ENCODE results near the gene CARMIL3. TPM values are rescaled to one million over a fixed set of nuclear protein-coding genes. Genes with fewer than 3 reads are reported as not detected.
A peak's percentile ranks its signal among the peaks of the same experiment; 100 is the strongest.
"Not testable (repeated sequence)": the region's sequence is repeated elsewhere in the genome, so short reads cannot be mapped to it uniquely, and the experiment has no call there.

CARMIL3 gene
- total and polyA plus RNA-seq, 8 donors = 1.0 to 2.3 (median 1.4) TPM

DNA sequence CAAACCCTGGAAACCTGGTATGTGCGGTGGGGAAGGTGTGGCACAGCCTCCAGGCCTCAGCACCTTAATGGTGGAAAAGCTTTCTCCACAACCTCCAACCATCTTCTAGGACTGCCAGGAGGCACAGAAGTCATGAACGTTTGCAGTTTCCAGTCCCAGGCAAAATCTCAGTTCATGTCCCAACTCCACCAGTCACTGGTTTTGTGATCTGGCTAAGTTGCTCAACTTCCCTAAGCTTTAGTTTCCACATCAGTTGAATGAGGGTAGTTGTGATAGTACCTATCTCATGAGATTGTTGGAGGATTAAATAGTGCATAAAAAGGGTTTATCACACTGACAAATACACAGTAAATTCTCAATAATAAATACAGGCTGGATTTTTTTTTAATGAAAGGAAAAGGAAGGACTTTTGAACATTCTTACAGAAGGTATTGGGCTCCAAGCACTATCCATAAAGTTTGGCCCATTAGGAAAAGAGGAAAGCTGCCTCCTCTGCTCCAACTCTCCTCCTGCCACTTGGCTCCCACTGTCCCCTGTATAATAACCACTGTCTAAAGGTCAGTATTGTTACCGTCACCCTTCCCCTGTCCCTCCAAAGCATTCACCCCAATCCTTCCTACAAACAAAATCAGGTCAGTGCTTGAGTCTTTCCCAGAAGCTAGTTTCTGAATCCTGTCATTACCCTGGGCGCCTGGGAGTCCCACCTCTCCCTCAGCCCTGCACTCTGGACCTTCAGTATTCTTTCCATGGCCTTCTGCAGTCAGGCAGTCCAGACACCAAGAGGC is 48.6 kb downstream of the CARMIL3 start:
- ATAC-seq = no peak
- H3K27me3 ChIP-seq = no peaks in the 10 kb centered on the region
- no peaks in the 10 kb centered on the region for H3K9me3 ChIP-seq
- H3K4me3 ChIP-seq = no peak overlapping the region
- peaks cover 0 to 25% of the 10 kb centered on the region in 2 donors for H3K4me1 ChIP-seq
- intact Hi-C loops (cut with DNase I) = no loop called here
- no peak overlapping the region for H3K27ac ChIP-seq
- DNase-seq = peak in 1 of 4 donors; percentile 22
- no peak for TF ChIP-seq CTCF (IDR thresholded peaks at IDR 0.05)
- peaks cover 0 to 68% of the 10 kb centered on the region in 2 donors for H3K36me3 ChIP-seq

DNA sequence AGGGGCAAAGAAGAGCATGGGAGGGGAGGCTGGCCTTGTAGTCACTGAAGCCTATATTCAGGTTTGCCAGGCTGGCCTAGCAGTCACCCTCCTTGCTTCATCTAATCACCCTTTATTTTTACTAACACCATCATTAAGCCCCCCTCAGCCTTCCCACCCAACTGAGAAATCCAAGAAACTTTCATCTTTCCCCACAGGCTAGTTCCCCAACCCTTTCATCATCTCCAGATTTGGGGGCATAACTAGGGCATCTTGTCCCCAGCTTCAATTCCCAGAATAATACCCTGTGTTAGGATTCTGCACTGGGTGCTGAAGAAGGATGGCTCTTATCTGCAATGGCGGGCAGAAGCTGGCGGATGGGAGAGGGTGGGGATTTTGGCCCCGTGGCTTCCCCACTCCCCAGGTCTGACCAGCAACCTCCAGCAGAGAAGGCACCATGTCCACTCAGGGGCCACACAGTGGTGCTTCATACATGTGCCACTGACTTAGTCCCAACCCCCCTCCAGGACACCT is 49.2 kb downstream of the CARMIL3 start:
- Histone ChIP-seq H3K36me3 (peaks cover 0 to 68% of the 10 kb centered on the region in 2 donors), H3K27ac (no peak overlapping the region), H3K4me1 (peaks cover 0 to 19% of the 10 kb centered on the region in 2 donors), H3K27me3 (no peaks in the 10 kb centered on the region), H3K4me3 (no peak overlapping the region), H3K9me3 (no peaks in the 10 kb centered on the region)
- ATAC-seq (no peak), DNase-seq (peak in 1 of 4 donors; percentile 31)
- intact Hi-C loops (cut with DNase I) = no loop called here
- TF ChIP-seq CTCF (IDR thresholded peaks at IDR 0.05) = no peak

GRCh38 chr14:24102357-24103048 is 50.7 kb downstream of the CARMIL3 start:
- no peaks in the 10 kb centered on the region for H3K27me3 ChIP-seq
- intact Hi-C loops (cut with DNase I) = no loop called here

GRCh38 chr14:24103451-24103850 is 51.6 kb downstream of the CARMIL3 start:
- Histone ChIP-seq H3K27ac (no peak overlapping the region), H3K9me3 (no peaks in the 10 kb centered on the region), H3K36me3 (peaks cover 0 to 54% of the 10 kb centered on the region in 2 donors), H3K4me3 (no peak overlapping the region), H3K27me3 (no peaks in the 10 kb centered on the region), H3K4me1 (peaks cover 0 to 20% of the 10 kb centered on the region in 2 donors)
- ATAC-seq = no peak
- TF ChIP-seq CTCF (IDR thresholded peaks at IDR 0.05) = no peak
- intact Hi-C loops (cut with DNase I) = no loop called here
- DNase-seq = peak in 1 of 4 donors; percentile 35

More at GRCh38 chr14:24102357-24103048, 50.7 kb downstream of the CARMIL3 start:
- no peak for ATAC-seq
- DNase-seq = peak in 1 of 4 donors; percentile 32
- Histone ChIP-seq H3K27ac (no peak overlapping the region), H3K4me3 (no peak overlapping the region), H3K36me3 (peaks cover 0 to 63% of the 10 kb centered on the region in 2 donors), H3K4me1 (peaks cover 0 to 19% of the 10 kb centered on the region in 2 donors), H3K9me3 (no peaks in the 10 kb centered on the region)
- no peak for TF ChIP-seq CTCF (IDR thresholded peaks at IDR 0.05)

DNA sequence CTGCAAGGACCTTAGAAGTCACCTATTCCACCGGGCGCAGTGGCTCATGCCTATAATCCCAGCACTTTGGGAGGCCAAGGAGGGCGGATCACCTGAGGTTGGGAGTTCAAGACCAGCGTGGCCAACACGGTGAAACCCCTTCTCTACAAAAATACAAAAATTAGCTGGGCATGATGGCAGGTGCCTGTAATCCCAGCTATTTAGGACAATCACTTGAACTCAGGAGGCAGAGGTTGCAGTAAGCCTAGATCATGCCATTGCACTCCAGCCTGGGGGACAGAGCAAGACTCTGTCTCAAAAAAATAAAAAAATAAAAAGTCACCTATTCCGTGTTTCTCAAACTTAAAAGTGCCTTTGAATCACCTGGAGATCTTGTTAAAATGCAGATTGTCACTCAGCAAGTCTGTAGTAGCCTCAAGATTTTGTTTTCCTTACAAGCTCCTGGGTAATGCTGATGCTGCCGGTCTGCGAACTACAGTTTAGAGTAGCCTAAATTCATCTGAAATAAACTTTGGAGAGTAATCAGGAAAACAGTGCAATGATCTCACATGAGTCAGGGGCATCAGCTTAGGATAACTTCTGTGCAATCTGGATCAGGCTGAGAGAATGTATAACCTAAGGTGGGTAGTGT is 53.9 kb downstream of the CARMIL3 start:
- intact Hi-C loops (cut with DNase I); ATAC-seq; H3K27me3 ChIP-seq; H3K27ac ChIP-seq; H3K9me3 ChIP-seq; H3K4me3 ChIP-seq: not testable (repeated sequence)
- peaks cover 0 to 16% of the 10 kb centered on the region in 2 donors for H3K4me1 ChIP-seq
- H3K36me3 ChIP-seq = peaks cover 0 to 31% of the 10 kb centered on the region in 2 donors
- DNase-seq = peak in 1 of 4 donors; percentile 18

All from left lung (tissue), 10 donors.